GM18951 (cell line): ENCODE data around the gene SZRD1.

Experiments
- POLR2A ChIP-seq: IDR thresholded peaks from 4 replicates; pipeline ENCODE4 v1.6.1; 2011; ENCODE audit warnings: mild to moderate bottlenecking; ENCODE audit not compliant: insufficient read length, insufficient read depth; ENCODE audit errors: extremely low read depth
- in situ Hi-C: fragments of 300-500 bp; cut with MboI; formaldehyde crosslinking; loops from one replicate; pipeline ENCODE4 v1.12.0; 2022; ENCODE audit warnings: low sequenced_read_pairs, mixed read lengths, inconsistent platforms; ENCODE audit not compliant: unreplicated experiment

The SZRD1 gene

DNA sequence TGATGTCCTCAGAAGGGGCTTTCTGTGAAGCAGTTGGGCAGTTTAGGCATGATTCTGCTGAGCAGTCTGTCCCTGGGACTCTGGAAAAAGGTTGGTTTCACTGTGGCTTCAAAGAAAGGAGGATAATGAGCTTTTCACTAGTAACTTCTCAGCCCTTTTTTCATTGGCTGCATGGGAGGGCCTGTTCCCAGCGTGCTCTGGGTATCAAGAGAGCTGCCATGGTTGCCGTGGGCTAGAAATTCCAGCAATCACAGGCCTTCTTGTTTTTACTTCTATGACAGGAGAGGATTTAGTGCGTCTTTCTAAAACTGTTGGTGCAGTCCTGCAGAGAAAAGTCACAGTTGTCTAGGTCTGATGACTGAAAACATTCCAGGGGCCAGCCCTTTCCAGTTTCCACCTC is 7.2 kb downstream of the SZRD1 start:
- in situ Hi-C loops: loop anchor here (25.0 kb wide), 1 partner anchor 287 kb away; no protein-coding TSS in a partner anchor
- no peak for TF ChIP-seq POLR2A

DNA sequence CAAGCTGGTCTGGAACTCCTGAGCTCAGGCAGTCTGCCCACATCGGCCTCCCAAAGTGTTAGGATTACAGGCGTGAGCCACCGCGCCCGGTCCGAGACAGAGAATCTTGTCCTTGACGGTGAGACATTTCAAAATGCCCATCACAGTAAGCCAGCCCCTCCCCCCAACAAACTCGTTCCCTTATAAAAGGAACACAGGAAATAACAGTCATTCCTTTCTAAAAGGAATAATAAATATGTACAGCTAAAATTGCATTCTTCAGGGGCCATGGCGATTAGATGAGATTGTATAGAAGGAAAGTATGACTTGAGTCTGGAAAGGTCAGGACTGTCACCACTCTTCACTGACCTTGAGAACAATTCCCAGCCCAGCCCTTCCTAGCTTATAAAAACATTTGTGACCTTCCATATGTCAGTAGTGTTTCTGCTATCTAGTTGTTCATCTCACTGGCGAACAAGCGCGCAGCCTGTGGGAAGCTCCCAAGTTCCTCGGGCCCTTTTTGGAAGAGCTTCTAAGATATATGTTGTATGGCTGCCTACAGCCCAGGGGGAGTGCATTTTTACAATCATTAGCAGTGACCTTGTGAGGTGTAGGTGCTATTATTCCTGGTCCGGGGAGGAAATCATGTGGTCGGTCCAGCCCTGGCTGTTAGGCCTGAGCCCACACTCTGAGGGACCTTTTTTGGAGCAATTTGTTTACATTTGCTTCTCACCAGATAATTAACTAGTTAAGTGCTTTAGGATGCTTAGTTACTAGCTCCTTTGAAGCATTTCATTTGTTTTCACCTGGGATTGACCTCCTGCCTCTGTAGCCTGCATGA is 8.7 kb downstream of the SZRD1 start:
- in situ Hi-C loops: no loop called here
- no peak for TF ChIP-seq POLR2A

DNA sequence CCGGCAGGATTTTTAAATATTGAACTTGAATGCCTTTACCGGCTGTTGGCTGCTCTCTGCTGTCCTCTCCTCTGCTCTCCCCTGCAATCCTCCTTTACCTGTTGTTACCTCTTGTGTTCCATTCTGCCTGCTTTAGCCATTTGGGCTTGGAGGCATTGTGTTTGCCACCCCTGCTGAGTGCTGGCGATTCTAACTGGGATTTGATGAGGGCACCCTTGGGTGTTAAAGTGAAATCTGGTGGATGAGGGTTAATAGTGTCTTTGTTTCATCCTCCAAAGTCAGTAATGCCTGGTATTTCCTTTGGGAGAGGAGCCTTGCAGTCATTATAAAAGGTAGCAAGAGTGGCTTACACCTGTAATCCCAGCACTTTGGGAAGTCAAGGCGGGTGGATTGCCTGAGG is 9.9 kb downstream of the SZRD1 start:
- in situ Hi-C loops: no loop called here
- no peak for TF ChIP-seq POLR2A

DNA sequence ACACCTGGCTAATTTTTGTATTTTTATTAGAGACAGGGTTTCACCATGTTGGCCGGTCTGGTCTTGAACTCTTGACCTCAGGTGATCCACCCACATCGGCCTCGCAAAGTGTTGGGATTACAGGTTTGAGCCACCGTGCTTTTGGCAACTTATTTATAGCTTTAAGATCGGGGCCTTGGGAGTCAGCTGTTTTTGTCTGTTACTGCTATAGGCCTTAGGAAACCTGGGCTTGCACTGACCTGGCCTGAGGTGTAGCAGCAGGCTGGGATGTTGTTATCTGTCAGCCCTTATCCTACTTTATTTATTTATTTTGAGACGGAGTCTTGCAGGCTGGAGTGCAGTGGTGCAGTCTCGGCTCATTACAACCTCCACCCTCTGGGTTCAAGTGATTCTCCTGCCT is 11.4 kb downstream of the SZRD1 start:
- in situ Hi-C loops: no loop called here
- TF ChIP-seq POLR2A: no peak

DNA sequence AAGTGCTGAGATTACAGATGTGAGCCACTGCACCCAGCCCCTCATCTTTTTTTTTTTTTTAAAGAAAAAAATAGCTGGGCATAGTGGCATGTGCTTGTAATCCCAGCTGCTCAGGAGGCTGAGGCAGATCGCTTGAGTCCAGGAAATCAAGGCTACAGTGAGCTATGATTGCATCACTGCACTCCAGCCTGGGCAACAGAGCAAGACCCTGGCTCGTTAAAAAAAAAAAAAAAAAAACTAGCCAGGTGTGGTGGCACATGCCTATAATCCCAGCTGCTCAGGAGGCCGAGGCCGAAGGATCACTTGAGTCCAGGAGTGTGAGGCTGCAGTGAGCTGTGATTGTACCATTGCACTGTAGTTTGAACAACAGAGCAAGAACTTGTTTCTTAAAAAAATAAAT is 13.8 kb downstream of the SZRD1 start:
- no peak for TF ChIP-seq POLR2A
- in situ Hi-C loops: no loop called here

DNA sequence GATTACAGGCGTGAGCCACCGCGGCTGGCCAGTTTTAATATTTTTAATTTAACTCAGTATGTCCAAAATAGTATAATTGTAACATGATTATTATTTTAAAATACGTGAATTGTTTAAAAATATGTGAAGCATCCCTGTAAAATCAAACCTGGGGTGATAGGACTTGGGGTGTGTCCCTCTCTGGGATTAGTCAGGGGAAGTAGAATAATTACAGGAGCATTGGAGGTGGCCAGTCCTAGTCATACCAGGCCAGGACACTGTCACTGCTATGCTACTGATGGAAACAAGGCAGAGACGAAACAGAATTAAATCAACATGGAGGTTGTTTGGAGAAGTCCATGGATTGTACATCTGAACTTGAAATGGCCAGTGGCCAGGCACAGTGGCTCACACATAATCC is 16.8 kb downstream of the SZRD1 start:
- in situ Hi-C loops: no loop called here
- no peak for TF ChIP-seq POLR2A

DNA sequence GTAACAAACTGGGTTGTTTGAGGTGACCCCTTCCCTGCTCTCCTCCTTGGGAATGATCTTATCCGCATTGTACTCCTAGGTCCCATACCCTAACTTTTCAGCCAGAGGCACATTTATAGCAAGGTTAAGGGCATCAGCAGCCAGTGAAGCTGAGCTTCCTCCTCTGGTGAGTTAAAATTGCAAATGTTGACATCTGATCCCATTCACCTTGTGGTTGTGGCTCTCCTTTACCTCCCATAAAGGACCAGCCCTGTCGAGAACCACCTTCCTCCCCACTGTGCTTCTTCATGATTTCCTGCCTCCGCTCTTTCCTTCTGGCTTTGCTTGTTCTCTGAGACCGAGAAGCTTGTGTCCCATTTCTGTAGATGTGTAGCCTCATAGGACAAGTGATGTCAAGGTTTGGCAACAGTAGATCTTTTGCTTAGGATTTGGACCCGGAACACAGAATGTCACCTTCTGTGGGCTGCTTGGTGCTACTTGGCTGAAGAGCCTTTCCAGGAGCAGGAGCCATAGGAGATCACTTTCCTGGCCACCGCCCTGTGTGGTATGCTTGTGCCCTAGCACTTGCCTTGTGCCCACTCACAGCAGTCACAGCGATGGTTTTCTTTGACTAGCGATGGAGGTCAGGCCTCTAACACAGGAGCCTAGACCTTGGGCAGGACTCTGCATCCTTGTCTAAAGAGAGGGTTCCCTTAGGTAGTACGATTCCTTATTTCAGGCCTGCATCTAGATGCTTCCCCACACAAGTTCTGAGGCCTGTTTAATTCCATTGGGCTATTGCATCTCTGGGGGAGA is 18.8 kb downstream of the SZRD1 start:
- no peak for TF ChIP-seq POLR2A
- in situ Hi-C loops: no loop called here

DNA sequence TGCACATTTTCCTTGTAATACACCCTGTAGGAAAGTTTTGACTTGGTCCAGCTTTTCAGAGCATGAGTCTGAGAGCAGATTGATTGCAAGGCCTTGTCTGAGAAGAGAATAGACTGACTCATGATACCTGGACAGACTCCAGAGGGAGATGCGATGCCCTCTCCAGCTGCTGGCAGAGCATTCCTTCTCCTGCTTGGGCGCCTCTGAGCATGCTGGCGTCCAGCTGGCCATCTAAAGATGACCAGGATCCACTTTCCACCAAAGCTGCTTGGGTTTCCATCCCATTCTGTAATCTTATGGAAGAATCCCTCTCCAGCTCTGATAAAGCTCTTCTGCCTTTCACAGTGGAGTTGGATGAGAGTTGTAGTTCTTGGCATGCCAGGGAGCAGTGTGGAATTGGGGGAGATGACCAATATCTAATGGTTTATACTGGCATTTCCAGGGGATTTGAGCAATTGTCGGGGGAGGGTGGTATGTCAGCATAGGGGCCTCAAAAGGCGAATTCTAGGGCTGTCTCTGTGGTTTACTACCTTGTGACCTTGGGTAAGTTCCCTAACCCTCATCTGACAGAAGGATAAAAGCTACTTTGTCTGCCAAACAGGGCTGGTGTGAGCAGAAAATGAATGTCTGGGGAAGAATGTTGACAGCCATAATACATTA is 19.5 kb downstream of the SZRD1 start:
- in situ Hi-C loops: no loop called here
- no peak for TF ChIP-seq POLR2A

DNA sequence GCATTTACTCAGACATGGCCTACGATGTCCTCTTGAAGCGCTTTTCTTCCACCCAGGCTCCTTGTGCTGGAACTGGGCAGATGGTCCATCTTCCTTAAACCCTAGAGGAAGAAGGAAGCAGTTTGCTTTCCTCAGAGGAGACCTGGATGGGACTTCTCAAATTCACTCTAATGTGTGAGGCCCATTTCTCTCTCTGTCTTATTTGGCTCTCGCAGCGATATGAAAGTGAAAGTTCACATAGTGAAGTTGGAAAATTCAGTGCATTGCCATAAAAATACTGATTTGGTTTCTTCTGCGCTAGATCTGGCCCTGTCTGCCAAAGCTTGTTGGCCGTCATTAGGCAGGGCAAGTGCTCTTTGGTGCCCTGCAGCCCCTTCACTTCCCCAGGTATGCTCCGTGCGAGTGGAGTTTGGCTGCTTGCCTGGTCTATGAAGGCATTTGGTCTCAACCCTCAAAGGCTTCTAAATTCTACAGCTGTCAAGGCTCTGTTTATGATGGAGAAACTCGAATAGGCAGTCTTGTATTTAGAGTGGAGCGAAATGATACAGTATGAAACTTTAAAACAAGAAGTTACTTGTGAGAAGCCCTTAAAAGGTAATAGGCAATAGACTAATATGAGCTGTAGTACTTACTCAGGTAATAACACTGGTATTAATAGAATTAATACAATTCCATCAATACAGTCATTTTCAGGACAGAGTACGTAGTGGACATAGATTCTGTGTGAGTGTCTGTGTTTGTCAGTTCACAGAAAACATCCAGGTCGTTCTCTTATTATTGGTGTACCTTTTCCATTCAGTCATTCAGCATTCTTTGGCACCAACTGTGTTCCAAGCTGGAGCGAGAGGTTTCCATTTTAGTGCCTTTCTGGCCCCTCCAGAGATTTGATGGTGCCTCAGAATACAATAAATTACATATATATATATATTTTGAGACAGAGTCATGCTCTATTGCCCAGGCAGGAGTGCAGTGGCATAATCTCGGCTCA is 20.5 kb downstream of the SZRD1 start:
- in situ Hi-C loops: no loop called here
- no peak for TF ChIP-seq POLR2A

DNA sequence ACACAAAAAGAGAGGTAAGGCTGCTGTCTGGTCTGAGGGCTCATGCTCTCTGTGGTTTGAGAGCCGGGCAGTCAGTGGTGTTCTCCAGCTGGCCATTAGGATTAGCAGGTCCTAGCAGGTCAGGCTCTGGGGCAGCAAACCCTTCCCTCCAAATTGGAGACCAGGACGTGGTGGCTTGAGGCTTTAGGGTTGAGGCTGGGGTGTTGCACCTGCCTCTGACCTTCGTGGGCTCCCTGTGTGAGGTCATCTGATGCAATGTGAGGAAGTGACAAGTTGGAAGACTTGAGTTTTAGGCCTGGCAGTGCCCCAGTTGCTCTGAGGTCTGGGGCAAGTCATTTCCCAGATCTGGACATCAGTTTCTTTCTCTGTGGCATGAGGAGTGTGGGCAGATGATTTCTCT is 24.4 kb downstream of the SZRD1 start:
- no peak for TF ChIP-seq POLR2A
- in situ Hi-C loops: no loop called here

DNA sequence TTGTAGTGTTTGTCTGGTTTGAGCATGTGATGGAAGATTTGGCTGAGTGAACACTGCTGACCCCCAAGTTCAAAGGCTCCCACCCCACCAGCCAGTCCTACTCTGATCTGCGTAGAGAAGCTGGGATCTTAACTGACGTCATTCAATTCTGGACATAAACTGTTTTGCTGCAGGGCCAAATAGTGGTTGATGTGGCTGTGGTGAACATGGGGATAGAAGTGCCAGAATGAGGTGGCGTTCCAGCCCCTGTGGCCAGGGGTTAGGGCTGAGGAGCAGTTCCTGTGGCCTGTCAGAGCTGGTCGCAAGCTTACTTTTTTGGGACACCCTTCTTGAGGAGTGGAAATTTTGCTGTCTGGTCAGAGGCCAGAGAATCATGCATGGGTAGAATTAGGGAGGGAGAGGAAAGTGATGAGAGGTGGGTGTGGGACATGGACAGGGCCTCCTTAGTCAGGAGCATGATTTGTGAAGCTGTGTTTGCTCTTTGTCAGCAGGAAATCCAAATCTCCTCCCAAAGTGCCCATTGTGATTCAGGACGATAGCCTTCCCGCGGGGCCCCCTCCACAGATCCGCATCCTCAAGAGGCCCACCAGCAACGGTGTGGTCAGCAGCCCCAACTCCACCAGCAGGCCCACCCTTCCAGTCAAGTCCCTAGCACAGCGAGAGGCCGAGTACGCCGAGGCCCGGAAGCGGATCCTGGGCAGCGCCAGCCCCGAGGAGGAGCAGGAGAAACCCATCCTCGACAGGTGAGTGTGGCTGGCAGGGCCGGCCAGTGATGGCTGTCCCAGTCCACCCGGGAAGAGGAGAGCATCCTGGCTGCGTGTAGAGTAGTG is 25.9 kb downstream of the SZRD1 start:
- in situ Hi-C loops: no loop called here
- no peak for TF ChIP-seq POLR2A
